HL-60/S4 treated with retinoic acid at 250 ng/mL for 4 days and 3 days (cell line): ENCODE results near the gene CATSPERD.
"Not testable (repeated sequence)": the region's sequence is repeated elsewhere in the genome, so short reads cannot be mapped to it uniquely, and the experiment has no call there.

Experiments used
- in situ Hi-C: fragments of 300-500 bp; cut with MboI; formaldehyde crosslinking; loops from 2 replicates; pipeline ENCODE4 v1.7.0; 2022; ENCODE audit warnings: low sequenced_read_pairs

The CATSPERD gene

DNA sequence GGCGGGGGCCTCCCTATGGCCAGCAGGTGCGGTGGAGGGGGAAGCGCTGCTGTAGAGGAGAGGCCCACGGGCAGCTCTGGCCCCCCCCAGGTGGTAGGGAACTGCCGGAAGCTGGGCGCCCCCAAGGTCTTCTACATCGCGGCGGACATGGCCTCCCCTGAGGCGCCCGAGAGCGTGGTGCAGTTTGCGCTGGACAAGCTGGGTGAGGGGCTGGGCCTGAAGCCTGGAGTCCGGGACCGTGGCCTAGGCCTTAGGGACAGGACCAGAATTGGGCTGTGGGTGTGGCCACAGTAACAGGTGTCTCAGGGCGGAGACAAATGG lies 34.2 kb upstream of the CATSPERD start:
- in situ Hi-C loops: no loop called here

DNA sequence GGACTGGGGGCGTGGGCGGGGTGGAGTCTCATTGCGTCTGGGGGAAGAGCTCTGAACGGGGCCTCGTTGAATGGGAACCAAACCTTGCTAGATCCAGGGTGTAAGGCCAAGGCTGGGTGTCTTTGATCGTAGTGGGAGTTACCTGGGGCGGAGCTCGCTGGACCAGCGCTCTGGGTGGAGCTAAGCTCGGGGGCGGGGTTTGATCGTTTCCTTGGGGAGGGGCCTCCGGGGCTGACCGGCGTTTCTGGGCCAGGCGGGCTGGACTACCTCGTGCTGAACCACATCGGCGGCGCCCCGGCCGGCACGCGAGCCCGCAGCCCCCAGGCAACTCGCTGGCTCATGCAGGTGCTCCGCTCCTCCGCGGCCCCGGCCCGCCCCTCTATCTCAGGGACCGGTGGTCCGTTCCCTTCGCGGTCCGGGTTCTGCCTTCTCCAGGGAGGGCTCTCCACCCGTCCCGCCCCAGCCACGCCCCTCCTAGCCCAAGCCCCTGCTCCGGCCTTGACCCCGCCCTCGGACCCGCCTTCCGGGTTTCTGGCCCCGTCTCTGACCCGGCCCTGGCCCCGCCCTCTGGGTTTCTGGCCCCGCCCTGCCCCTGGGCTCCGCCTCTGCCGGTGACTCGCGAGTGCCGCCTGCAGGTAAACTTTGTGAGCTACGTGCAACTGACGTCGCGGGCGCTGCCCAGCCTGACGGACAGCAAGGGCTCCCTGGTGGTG lies 33.6 kb upstream of the CATSPERD start:
- in situ Hi-C loops: no loop called here

DNA sequence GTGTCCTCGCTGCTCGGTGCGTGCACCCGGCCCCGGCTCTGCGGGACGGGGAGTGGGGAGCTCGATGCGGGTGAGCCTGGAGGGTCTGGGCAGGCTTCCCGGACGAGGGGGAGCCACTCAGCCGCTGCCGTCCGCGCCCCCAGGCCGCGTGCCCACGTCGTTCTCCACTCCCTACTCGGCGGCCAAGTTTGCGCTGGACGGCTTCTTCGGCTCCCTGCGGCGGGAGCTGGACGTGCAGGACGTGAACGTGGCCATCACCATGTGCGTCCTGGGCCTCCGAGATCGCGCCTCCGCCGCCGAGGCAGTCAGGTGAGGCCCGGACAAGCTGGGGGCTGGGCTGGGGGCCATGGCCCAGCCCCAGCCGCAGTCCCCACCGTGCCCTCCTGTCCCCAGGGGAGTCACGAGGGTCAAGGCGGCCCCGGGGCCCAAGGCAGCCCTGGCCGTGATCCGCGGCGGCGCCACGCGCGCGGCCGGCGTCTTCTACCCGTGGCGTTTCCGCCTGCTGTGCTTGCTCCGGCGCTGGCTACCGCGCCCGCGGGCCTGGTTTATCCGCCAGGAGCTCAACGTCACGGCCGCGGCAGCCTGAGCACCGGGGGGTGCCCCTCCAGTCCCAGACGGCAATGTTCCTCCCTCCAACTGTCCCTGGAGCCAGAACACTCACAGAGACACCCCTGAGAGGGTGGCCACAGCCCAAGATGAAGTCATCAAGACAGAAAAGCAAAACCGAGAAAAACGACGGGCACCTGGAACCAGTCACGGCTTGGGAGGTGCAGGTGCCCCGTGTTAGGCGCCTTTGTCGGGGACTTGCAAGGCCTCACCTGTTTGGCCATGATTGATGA lies 32.9 kb upstream of the CATSPERD start:
- in situ Hi-C loops: no loop called here

DNA sequence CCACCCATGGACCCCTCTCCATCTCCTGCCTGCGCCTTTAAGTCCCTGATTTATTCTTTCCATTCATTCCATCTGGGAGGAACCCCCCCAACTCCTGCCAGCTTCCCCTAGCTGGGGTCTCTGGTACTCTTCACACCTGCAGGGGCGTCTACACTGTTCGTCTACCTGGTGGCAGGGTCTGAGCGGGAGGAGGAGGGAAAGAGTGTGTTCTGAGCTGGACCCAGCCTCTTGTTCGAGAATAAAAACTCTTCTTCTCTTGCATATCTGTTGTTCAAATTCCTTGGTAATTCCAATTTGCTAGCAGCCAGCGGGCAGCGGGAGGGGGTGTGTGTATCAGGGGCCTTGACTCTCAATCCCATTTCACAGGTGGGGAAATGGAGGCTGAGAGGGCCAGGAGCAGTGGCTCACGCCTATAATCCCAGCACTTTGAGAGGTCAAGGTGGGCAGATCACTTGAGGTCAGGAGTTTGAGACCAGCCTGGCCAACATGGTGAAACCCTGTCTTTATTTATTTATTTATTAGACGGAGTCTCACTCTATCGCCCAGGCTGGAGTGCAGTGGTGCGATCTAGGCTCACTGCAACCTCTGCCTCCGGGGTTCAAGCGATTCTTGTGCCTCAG lies 32.1 kb upstream of the CATSPERD start:
- in situ Hi-C loops: not testable (repeated sequence)

DNA sequence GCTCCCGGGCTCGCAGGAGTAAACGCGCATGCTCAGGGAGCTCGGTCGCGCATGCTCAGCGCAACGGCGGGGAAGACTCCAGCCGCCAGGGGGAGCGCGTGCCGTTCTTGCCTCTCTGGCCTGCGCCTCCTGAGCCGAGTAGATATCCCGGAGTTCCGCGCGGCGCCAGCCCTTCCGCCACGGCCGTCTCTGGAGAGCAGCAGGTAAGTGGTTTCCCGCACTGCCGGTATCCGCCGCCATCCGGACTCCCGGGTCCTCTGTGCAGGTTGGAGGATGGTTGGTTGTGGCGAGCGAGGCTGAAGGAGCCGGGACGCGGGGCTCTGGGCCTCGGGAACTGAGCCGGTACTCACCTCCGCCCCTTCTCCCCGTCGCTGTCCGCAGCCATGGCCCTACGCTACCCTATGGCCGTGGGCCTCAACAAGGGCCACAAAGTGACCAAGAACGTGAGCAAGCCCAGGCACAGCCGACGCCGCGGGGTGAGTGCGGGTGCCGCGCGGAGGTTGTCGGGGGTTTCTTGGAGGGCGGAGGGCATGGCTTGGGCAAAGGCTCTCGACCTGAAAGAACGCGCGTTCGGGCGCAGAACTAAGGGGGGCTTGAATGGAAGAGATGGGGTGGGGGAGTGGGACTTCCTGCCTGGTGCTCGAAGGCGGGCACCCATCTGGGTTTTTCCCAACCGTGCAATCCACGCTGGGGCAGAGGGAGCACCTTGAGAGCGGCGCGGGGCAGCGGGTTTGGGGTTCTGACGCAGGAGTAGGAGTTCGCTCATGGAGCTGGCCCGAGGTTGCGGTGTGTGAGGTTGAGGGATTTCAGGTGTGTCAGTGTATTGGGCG lies 30.1 kb upstream of the CATSPERD start, which contains the start of gene RPL36:
Gene RPL36, plus strand, starts transcription at position 171 of the 830 bp plus-strand sequence. Its CDS starts 213 bp downstream, at position 384.
- in situ Hi-C loops: no loop called here

DNA sequence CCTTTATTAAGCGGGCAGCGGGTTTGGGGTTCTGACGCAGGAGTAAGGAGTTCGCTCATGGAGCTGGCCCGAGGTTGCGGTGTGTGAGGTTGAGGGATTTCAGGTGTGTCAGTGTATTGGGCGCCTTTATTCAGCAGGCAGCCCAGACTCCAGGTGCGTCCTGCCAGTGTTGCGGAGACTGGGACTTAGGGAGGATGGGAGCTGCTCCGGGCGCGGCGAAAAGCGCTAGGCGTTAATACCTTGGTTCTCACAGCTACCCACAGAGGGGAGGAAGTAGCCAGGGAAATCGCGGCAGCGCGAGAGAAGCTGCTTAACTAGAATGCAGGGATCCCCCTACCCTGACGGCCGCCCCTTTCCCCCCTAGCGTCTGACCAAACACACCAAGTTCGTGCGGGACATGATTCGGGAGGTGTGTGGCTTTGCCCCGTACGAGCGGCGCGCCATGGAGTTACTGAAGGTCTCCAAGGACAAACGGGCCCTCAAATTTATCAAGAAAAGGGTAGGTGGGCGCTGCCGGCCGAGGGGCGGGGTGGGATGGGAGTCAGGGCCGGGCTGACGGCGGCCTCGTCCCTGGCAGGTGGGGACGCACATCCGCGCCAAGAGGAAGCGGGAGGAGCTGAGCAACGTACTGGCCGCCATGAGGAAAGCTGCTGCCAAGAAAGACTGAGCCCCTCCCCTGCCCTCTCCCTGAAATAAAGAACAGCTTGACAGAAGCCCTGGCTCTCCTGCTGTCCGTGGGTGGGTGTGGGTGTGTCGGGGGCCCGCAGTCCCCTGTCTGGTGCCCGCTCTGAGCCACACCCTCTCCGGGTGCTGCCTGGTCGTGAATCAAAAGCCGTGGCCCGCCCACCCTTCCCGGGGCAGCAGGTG lies 29.2 kb upstream of the CATSPERD start:
- in situ Hi-C loops: no loop called here

DNA sequence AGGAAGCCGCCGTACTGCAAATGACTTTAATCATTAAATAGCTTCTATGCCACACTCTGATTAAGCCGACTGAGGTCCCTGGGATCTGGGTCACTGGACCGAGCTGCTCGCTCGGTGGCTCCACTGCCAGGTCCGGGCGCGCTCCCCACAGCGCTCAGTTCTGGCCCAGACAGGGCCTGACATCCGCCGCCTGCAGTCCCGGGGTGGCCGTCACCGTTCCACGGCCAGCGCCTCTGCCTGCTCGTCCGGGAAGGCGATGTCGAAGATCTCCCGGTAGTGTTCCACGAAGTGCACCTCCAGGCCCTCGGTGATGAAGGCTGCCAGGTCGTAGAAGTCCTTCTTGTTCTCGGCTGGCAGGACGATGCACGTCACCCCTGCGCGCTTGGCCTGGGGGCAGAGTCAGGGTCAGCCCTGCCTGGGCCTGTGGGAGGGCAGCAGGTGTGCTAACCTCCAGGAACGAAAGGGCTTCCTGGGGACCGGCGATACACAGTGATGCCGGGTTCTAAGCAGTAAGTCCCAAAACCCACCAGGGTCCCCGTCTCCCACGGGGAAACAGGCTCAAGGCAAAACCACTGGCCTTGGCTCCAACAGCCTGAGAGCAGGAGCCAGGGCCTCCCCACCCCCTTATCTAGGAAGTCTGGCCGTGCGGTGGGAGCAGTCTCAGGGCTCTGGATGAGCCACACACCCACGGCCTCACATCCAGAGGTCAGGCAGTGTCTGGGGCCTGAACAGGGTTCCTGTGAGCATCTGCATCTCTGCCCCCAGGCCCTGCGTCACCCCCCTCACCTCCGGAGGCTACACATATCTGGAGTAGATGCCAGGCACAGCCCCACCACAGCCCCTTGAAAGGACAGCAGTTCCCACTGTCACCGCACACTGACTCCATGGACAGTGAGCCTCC lies 28.4 kb upstream of the CATSPERD start:
- in situ Hi-C loops: no loop called here

DNA sequence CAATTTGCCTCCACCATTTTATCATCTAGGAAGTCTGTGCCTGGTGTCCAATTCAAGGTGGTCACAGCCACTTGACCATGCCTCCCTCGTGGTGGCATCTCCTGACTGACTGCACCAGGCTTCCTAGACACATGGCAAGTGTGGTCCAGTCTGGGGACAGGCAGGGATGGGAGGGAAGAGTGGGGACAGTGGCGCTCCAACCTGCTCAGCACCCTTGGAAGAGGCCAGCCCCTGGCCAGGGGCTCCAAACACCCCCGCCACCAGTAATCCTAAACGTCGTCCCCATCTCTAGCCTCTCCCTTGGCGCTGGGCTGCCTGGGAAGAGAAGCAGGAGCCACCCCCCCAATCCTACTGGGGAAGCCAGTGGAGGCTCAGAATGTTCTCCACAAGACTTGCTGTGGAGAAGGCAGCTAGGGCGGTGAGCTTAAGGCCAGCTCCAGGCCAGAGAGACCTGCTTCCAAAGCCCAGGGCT lies 27.7 kb upstream of the CATSPERD start:
- in situ Hi-C loops: no loop called here

DNA sequence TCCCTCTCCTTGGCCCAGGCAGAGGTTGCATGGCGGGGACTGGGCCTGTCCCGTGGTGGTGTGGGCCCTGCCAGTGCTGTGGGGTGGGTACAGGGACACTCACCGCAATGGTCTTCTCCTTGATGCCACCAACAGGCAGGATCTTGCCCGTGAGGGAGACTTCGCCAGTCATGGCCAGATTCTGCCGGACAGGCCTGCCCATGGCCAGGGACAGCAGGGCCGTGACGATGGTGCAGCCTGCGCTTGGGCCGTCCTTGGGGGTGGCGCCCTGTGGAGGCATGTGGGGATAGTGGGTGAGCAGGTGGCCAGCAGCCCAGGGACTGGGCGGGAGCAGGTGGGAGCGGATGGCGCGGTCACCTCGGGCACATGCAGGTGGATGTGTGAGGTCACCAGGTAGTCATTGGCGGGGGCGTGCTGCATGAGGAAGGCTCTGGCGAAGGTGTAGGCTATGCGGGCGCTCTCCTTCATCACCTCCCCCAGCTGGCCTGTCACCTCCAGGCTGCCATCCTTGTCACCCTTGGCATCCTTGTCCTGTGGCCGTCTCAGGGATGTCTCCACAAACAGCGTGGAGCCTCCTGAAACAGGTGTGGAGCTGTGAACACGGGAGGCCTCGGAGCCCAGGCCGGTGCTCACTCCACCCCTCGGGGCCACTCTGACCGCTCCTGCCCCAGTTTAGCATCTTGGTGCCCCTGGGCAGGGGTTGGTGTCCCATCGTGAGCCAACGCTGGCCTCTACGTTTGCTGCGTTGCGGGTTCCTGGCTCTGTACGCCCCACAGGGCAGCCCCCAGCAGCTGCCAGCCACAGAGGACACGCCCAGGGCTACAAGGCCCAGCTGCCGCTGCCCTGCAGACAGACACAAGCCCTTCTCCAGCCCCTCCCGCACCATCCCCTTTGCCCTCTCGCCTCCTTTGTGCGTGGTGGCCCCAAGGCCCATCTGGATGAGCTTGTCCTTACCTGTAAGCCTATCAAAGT lies 27.0 kb upstream of the CATSPERD start:
- in situ Hi-C loops: no loop called here

DNA sequence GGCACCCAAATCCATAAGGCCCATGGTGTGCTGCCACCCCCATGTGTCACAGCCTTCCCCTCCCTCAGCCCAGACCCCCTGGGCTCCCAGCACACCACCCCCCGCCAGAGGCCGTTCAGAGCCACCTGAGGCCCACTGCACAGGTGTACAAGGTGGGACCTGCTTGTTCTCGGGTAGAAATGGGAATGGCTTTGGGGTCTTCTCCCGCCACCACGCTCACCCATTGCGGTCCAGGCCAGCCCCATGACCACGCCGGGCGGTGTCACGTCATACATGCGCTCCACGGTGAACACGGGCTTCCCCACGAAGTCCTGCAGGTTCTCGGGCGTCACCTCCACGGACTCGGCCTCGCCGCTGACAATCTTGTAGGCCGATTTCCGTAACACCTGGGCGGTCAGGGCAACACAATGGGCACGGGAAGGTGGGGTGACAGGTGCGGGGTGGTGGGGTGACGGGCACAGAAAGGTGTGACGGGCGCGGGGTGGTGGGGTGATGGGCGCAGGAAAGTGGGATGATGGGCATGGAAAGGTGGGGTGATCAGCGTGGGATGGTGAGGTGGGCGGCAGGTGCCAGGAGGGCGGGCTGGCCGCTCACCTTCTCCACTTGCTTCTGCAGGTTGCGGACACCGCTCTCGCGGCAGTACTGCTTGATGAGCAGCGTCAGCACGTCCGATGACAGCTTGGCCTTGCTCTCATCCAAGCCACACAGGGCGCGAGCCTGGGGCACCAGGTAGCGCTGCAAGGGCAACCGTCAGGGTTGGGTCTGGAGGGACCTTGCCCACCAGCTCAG lies 26.1 kb upstream of the CATSPERD start:
- in situ Hi-C loops: no loop called here

DNA sequence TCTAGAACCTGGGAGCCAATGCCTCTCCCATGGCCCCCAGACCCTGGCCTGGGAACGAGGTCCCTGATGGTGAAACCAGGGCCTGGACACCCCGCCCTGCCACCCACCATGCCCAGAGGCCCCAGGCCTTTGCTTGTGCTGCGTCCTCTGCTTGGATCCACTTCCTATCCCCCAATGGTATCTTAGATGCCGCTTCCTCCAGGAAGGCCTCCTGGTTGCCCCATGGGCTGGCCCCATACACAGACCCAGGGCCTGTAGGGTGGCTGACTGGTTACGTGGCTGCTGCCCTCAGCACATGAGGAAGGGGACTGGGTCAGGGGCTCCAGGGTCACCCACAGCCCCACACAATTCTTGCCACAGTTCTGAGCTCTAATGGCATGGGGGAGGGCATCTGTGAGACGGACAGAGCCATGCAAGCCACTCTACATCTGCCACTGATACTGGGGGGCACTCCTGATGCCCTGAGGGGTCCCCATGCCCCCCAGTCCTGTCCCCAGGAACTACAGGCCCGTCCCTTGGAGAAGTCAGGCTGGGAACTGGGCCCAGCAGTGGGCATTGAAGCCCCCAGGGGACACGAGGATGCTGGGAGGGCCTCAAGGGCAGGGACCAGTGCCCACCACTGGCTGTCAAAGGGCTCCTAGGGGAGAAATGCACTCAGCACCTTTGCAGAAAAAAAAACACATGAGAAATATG lies 25.3 kb upstream of the CATSPERD start:
- in situ Hi-C loops: no loop called here

DNA sequence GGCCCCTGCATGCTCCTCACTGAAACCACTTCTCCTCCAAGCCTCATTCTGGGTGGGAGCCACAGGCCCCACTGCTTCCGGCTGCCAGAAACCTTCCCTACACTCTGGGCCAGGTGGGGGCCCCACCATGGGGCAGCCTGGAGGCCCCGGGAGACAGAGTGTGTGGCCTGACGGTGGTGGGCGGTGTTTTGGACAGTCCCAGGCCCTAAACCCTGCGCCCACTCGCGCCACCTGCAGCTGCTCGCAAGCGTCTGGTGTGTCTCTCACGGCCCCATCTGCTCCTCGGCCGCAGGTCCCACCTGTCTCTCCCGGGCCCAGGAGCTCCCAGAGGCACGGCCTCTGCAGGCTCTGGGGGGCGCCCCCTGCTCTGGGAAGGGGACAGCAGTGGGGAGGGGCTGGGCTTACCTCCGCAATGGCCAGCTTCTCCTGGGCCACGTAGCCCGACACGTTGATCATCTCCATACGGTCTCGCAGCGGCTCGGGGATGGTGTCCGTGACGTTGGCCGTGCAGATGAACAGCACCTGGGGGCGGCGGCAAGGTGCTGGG lies 24.7 kb upstream of the CATSPERD start:
- in situ Hi-C loops: no loop called here

DNA sequence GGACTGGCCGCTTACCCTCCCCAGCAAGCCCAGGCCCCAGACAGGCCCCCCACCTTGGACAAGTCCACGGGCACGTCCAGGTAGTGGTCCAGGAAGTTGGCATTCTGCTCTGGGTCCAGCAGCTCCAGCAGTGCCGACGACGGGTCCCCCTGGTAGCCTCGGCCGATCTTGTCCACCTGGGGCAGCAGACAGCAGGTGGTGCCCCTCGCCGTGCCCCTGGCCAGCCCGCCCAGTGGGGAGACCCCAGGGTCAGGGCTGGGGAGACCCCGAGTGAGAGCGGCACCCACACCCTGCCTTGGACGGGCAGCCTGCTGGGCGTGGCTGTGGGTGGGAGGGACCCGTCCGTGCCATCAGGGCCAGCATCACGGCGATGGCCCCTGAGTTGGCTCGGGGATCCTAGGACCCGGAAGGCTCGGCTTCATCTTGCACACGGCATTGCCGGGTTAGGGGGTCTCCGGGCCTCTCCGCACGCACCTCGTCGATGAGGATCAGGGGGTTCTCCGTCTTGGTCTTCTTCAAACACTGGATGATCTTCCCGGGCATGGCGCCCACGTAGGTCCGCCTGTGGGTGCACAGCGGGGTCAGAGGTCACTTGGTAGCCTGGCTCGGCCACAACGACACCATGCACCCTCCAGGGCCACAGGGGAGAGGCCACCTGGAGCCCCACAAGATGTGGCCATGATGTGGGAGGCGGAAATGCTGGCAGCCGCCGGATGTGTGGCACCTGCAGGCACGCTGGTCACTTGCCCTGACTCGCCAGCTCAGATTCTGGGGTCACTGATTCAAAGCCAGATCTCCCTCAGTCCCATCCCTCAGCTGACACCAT lies 24.0 kb upstream of the CATSPERD start:
- in situ Hi-C loops: no loop called here

DNA sequence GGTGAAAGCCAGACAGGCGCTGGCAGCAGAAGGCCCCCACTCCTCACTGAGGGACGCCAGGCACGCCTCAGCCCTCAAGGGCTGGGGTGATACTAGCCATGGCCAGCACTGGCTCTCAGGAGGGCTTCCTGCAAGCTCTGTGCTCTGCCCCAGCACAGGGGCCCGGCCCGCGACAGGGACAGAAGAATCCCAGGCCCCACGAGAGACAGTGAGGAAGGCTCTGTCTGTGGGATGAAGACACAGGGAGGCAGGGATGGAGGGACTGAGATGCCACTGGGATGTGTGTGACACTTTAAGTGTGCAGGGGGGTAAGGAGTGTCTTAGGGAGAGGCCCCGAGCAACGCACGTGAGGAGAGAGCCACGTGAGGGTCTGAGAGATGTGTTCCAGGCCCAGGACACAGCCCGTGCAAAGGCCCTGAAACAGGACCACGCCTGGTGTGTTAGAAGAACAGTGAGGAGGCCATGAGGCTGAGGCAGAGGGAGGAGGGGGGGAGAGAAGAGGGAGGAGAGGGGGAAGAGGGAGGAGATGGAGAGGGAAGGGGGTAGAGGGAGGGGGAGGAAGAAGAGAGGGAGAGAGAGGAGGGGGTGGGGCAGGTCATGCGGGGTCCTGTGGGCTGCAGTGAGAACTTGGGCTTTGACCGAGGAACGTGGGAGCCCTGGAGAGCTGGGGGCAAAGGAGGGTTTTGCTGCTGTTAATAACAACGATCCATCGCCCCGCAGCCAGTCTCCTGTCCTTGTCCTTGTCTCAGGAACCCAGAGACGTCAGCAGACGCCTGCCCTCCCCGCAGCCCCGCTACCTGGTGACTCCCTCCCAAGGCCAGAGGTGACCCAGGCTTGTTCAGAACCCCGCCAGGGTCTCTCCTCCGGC lies 23.2 kb upstream of the CATSPERD start:
- in situ Hi-C loops: no loop called here
